Stimulated activated CD8-positive, alpha-beta memory T cell treated with anti-CD3 and anti-CD28 coated beads, Interleukin-4, amount 100 ng/mL, for 24 hours (primary cell): ENCODE results near the gene SENP5.

ENCODE experiments used
- DNase-seq: peaks from one replicate; pipeline ENCODE4 v3.0.0-alpha.2; 2020; ENCODE audit warnings: low read depth

SENP5 gene

GRCh38 chr3:196889844-196890708 is 22.4 kb downstream of the SENP5 start:
- DNase-seq: no peak

DNA sequence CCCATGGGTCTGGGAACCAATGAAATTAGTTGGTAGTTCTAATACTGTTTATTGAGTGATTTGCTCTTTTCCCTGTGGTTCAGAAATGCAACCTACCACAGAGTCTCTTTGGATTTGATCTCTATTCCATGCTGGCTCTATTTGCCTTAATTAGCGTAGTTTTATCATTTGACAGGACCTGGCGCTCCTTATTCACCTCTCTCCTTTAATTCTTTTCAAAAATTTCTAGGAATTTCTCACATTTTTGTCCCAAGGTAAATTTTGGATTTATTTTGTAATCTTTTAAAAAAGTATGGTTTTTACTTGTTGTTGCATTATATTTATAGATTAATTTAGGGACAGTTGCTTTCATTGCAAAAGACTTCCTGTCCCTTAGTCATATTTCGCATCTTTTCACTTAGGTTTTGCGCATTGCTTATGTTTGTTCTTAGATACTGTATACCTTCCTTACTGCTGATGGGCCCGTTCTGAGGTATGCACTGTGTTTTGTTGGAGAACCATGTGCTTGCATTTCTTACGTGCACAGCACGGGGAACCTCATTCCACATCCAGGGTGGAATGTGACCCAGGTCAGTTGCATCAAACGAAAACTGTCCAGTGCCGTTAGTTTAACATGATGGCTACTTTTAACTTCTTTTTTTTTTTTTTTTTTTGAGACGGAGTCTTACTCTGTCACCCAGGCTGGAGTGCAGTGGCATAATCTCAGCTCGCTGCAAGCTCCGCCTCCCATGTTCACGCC is 27.0 kb downstream of the SENP5 start:
- no peak for DNase-seq

DNA sequence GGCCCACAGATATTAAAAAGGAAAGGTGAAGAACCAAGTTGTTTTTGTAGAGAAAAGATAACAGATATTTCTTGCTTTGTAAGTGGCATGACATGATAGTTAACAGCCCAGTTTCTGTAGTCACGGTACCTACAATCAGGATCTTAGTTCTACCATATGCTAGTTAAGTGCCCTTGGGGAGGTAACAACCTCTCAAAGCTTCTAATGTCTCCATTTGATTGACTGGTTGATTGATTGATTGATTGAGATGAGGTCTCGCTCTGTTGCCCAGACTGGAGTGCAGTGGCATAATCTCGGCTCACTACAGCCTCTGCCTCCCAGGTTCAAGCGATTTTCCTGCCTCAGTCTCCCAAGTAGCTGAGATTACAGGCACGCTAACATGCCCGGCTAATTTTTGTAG is 28.5 kb downstream of the SENP5 start:
- DNase-seq: no peak

DNA sequence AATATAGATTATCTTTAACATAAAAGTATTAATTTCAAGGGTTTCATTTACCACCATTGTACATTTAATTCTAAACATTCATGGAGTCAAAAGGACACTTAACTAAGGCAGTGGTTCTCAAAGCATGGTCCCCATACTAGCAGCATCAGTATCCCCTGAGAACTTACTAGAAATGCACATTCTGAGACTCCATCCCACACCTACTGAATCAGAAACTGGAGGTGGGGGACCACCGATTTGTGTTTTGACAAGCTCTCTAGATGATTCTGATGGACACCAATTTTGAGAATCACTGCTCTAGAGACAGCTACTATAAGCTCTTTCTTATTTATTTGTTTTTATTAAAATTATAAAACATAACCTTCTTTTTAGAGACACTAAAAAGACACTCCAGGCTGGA is 34.0 kb downstream of the SENP5 start:
- DNase-seq: no peak

DNA sequence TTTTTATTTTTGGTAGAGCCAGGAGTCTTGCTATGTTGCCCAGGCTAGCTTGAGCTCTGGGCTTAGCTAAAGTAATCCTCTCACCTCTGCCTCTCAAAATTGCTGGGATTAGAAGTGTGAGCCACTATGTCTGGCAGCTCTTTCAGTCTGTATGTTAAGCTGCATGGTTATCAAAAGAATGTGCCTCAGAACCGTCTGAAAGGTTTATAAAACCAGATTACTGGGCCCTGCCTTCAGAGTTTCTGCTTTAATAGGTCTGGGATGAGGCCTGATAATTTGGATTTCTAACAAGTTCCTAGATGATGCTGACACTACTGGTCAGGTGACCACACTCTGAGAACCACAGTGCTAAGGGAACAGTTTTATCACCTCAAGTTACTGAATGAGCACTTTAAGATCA is 34.6 kb downstream of the SENP5 start:
- DNase-seq: no peak

- DNase-seq: no peak
These were observed 36.0 kb downstream of the SENP5 start for GRCh38 chr3:196903740-196904139.

- no peak for DNase-seq
These were observed 47.1 kb downstream of the SENP5 start for GRCh38 chr3:196914866-196915265.

DNA sequence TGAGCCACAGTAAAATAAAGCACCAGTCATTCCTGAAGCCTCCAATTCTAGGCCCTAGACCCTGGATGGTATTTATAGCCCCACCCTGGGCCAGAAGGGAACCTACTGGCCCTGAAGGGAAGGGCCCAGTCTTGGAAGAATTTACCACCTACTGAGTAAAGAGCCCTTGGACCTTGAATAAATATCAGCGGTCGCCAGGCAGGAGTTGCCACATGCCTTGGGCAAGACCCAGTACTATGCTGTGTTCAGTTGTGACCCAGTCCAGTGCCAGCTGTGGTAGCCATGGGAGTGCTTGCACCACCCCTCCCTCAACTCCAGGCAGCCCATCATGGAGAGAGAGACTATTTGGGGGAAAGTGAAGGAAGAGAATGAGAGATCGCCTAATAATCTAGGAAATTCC is 47.7 kb downstream of the SENP5 start:
- no peak for DNase-seq

GRCh38 chr3:196916221-196916620 is 48.5 kb downstream of the SENP5 start:
- no peak for DNase-seq

GRCh38 chr3:196916995-196917394 is 49.3 kb downstream of the SENP5 start:
- DNase-seq: no peak

DNA sequence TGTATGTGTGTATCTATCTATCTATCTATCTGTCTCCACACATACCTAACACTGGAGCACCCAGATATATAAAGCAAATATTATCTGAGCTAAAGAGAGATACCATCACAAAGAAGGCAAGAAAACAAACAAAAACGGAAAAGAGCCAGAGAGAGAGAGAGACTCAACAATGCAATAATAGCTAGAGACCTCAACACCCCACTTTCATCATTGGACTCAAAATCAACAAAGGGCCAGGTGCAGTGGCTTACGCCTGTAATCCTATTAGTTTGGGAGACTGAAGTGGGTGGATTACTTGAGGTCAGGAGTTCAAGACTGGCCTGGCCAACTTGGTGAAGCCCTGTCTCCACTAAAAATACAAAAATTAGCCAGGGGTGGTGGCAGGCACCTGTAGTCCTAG is 51.2 kb downstream of the SENP5 start:
- no peak for DNase-seq

DNA sequence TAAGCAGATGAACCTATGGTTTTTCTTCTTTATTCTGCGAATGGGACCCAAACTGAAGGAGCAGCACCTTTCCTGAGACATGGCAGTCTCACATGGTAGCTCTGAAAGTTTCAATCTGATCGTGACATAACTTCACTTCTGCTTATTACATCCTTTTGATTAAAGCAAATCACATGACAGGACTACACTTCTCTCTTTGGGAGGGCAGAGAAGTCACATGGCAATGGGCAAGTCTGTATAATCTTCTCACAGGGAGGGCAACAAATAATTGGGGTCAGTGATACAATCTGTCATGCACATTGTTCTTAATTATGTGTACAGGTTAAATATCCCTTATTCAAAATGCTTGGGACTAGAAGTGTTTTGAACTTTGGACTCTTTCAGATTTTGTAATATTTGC is 53.0 kb downstream of the SENP5 start:
- no peak for DNase-seq

DNA sequence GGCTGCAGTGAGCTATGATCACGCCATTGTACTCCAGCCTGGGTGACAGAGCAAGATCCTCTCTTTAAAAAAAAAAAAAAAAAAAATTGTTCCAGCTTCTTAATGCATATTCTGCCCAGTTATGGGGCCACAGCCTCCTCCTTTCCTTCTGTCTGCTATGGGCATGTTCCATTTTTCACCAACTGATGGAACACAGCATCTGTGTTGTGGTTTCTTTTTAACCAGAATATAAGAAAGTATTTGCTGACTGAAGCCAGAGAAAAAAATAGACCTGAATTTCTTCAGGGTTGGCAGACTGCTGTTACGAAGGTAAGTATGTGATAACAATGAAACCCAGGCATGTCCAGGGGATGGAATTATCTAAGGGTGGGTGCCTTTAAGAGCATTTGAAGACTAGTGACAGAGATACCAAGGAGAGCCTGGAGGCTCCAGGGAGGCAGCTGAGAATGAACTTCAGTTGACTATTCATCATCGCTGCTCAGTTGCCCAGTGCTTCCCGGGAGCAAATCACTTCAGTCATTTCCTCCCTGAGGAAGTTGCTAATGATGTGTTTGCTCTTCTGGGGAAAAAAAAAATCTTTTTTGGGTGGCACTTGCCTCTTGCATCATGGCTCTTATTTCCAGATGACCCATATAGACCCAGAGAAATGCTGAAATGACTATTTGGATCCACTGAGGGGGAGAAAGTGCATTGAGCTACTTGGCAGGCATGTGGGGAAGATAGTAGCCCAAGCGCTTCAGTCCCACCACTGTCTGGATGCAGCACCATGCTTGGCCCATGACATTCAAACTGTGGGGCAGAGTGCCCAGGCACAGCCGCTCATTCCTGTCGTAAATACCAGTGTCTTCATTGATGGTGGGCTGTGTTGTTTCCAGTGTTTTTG is 60.1 kb downstream of the SENP5 start:
- DNase-seq: no peak

GRCh38 chr3:196931157-196931556 is 63.4 kb downstream of the SENP5 start:
- no peak for DNase-seq

- no peak for DNase-seq
These were observed 64.3 kb downstream of the SENP5 start for GRCh38 chr3:196931828-196932587.

DNA sequence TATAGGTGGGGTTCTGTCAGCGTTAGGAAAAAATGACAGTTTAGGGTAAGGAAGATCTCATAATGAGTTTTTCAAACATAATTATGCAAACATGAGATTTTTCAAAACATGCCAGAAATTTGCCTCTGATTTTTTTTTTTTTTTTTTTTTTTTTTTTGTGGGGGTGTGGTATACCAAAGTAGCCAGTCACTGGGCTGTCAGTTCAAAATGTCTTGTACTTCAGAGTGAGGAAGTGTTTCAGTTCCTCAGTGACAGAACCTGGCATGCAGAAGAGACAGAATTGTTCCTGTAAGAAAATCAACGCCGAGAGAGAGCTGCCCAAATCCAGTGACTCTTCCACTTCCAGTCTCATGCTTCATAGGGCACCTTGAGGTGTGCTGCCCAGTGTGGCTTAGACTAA is 64.9 kb downstream of the SENP5 start:
- no peak for DNase-seq

GRCh38 chr3:196936288-196936687 is 68.6 kb downstream of the SENP5 start:
- no peak for DNase-seq

DNA sequence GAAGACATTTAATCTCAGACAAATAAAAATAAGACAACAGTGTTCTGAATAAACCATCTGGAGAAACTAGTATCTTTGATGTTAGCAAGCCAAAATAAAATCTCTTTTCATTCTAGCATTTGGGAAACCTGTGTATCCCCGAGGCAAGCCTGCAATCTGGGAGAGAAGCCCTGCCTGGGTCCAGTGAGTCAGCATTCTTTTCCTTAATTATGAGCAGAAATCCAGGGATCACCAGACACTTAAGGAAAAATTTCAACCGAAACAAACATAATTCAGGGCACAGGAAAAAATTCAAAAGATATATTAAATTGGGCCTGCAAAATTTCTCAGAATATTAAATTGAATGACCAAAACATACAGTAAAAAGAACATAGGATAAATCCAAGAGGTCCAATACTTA is 70.4 kb downstream of the SENP5 start:
- DNase-seq: no peak

- no peak for DNase-seq
These were observed 70.9 kb downstream of the SENP5 start for GRCh38 chr3:196938576-196938975.

- DNase-seq: peak; percentile 55
These were observed 74.1 kb downstream of the SENP5 start for GRCh38 chr3:196941729-196942225.

GRCh38 chr3:196942226-196942914 is 74.7 kb downstream of the SENP5 start, which contains the start of gene NCBP2:
NCBP2 (minus strand) TSS chr3:196942528; CDS start chr3:196942503, 25 bp downstream.
- DNase-seq: peak; percentile 100
